ENCODE results near the gene MAGI2.

DNA sequence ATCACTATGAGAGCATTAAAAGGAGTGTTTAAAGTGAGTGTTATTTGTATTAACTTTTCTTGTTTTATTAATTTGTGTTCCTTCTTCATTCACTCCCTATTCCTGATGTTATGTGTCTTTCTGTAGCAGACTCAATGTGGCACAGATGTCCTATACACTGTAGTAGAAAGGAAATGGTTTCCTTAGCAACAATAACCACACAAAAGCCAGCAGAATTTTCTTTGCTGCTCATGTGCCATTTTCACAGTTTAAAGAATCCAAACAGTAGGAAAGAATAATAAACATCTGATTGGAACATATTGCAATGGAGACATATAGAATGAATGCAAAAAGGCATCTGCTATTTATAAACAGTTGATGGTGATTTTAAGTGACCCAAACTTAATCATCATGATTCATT, 891.3 kb downstream of the MAGI2 start:
- TF ChIP-seq, protein P1, sequence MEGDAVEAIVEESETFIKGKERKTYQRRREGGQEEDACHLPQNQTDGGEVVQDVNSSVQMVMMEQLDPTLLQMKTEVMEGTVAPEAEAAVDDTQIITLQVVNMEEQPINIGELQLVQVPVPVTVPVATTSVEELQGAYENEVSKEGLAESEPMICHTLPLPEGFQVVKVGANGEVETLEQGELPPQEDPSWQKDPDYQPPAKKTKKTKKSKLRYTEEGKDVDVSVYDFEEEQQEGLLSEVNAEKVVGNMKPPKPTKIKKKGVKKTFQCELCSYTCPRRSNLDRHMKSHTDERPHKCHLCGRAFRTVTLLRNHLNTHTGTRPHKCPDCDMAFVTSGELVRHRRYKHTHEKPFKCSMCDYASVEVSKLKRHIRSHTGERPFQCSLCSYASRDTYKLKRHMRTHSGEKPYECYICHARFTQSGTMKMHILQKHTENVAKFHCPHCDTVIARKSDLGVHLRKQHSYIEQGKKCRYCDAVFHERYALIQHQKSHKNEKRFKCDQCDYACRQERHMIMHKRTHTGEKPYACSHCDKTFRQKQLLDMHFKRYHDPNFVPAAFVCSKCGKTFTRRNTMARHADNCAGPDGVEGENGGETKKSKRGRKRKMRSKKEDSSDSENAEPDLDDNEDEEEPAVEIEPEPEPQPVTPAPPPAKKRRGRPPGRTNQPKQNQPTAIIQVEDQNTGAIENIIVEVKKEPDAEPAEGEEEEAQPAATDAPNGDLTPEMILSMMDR (IDR thresholded peaks at IDR 0.05 in 2 of 3, conservative IDR thresholded peaks at IDR 0.05 in 1 of 3; ENCODE audit: borderline replicate concordance in 1 of 3, insufficient read depth in 1 of 3, low read depth in 2 of 3, low read length in 2 of 3): no peak
- TF ChIP-seq CEBPB (IDR thresholded peaks at IDR 0.05; ENCODE audit: low read depth): no peak
- TF ChIP-seq, protein P2, sequence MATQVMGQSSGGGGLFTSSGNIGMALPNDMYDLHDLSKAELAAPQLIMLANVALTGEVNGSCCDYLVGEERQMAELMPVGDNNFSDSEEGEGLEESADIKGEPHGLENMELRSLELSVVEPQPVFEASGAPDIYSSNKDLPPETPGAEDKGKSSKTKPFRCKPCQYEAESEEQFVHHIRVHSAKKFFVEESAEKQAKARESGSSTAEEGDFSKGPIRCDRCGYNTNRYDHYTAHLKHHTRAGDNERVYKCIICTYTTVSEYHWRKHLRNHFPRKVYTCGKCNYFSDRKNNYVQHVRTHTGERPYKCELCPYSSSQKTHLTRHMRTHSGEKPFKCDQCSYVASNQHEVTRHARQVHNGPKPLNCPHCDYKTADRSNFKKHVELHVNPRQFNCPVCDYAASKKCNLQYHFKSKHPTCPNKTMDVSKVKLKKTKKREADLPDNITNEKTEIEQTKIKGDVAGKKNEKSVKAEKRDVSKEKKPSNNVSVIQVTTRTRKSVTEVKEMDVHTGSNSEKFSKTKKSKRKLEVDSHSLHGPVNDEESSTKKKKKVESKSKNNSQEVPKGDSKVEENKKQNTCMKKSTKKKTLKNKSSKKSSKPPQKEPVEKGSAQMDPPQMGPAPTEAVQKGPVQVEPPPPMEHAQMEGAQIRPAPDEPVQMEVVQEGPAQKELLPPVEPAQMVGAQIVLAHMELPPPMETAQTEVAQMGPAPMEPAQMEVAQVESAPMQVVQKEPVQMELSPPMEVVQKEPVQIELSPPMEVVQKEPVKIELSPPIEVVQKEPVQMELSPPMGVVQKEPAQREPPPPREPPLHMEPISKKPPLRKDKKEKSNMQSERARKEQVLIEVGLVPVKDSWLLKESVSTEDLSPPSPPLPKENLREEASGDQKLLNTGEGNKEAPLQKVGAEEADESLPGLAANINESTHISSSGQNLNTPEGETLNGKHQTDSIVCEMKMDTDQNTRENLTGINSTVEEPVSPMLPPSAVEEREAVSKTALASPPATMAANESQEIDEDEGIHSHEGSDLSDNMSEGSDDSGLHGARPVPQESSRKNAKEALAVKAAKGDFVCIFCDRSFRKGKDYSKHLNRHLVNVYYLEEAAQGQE (IDR thresholded peaks at IDR 0.05; ENCODE audit: low read depth): no peak
- TF ChIP-seq SP1 (IDR thresholded peaks at IDR 0.05; ENCODE audit: low read depth): no peak
